Jurkat, Clone E6-1 (cell line): ENCODE data around the gene FUBP1.

Source experiments
- DNase-seq: peaks from one replicate; pipeline ENCODE4 v3.0.0-alpha.2; 2011; ENCODE audit warnings: low read depth, low spot score
- H3K4me3 ChIP-seq: 2 replicates; pipeline ENCODE4 v1.5.1; 2011; ENCODE audit warnings: mild to moderate bottlenecking, low read length, control low read depth, moderate library complexity

The FUBP1 gene

GRCh38 chr1:77899647-77900320 lies 79.1 kb downstream of the FUBP1 start:
- no peak for DNase-seq
- no peak overlapping the region for H3K4me3 ChIP-seq
